Tibial artery (tissue), 4 donors: ENCODE data around the gene SLC28A1.

Experiments used
- DNase-seq, 2 donors: peaks; one replicate each; pipeline ENCODE4 v3.0.0-alpha.2; 2019
- H3K27ac ChIP-seq, 2 donors: fragments of 200-600 bp; sonication (generic) in 1 of 2; 1 replicate in 1 of 2; 2 replicates in 1 of 2; pipeline ENCODE4 v1.5.1; 2018 to 2019; ENCODE audit warnings: mild to moderate bottlenecking in 1 of 2
- H3K27me3 ChIP-seq, 2 donors: fragments of 200-600 bp; sonication (generic) in 1 of 2; one replicate each; pipeline versions ENCODE4 v1.5.1 to v1.6.0; 2016 to 2019
- H3K36me3 ChIP-seq, 3 donors: fragments of 200-600 bp; sonication (generic) in 2 of 3; one replicate each; pipeline ENCODE4 v1.5.1; 2016 to 2019; ENCODE audit warnings: mild to moderate bottlenecking in 2 of 3
- H3K4me1 ChIP-seq, 4 donors: fragments of 200-600 bp; sonication (generic) in 2 of 4; 1 replicate in 3 of 4; 2 replicates in 1 of 4; pipeline ENCODE4 v1.5.1; 2016 to 2019
- H3K4me3 ChIP-seq, 2 donors: fragments of 200-600 bp; sonication (generic) in 1 of 2; 1 replicate in 1 of 2; 2 replicates in 1 of 2; pipeline ENCODE4 v1.5.1; 2018 to 2019; ENCODE audit warnings: mild to moderate bottlenecking in 2 of 2
- H3K9me3 ChIP-seq, 3 donors: fragments of 200-600 bp; sonication (generic) in 1 of 3; one replicate each; pipeline ENCODE4 v1.5.1; 2016 to 2019
- intact Hi-C: fragments of 100-400 bp; cut with DNase I; formaldehyde crosslinking; loops from one replicate; pipeline ENCODE4 v1.15.0; 2023; ENCODE audit warnings: low total_unique reads
- TF ChIP-seq, protein P1 (sequence below), 2 experiments: fragments of 200-600 bp in 1 of 2; fragments of 450-650 bp in 1 of 2; IDR thresholded peaks; one replicate each; pipeline ENCODE4 v1.5.1; 2017 to 2019; ENCODE audit warnings: antibody characterized with exemption in 2 of 2, mild to moderate bottlenecking in 1 of 2, moderate library complexity in 1 of 2

The SLC28A1 gene

DNA sequence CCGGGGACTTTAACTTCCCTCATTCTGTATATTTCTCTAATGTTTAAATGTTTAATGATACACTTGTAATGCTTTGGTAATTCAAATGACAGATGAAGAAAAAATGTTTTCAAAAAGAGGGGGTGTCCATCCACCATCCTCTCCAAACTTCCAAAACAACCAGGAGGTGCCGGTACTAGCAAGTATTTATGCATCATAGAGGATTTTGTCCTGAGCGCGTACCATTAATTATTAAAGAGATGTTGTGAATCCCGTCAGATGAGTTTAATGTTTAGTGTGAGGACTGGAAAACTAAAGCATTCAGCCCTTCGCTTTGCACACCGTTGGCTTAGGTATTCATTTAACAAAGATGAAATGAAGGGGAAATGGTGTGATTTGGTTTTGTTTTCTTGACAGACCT lies 1.3 kb downstream of the SLC28A1 start:
- intact Hi-C loops = no loop called here

DNA sequence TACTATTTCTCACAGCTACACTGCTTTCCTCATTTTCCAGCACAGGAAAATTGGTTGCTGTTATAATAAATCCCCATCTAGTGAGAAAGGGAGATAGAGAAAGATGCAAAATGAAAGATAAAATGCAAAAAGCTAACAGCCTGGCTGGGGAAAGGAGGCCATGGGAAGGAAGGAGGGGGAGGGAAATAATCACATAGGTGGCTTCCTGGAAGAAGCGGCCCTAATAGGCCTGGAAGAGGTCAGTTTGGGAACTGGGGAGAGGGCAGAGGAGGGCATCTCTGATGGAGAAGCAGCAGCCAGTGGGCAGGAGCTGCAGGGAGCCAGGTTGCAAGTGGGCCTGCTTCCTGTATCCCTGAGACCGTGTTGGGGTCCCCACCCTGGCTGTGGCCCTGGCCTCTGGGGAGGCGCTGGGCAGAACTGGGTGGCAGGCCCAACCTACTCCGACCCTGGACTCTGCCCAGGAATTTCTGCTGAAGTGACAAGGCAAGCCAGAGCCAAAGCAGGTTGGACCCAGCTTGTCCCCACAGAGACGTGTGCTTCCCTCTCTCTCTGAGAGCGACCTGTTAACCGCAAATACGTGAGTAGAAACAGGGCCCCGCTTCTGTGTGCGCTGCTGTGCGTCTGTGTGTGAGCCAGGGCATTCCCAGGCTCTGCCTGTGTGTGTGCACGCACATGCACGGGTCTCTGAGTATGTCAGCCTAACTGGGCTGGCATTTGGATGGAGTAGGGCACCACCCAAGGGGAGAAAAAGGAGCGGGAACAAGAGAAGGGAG lies 1.9 kb downstream of the SLC28A1 start:
- DNase-seq = no peak
- Histone ChIP-seq H3K4me3 (no peak overlapping the region), H3K9me3 (no peaks in the 10 kb centered on the region), H3K4me1 (peaks cover 0 to 18% (median 3%) of the 10 kb centered on the region in 4 donors), H3K27me3 (peaks cover 0 to 7% of the 10 kb centered on the region in 2 donors), H3K36me3 (no peaks in the 10 kb centered on the region), H3K27ac (no peak overlapping the region)
- TF ChIP-seq, protein P1, sequence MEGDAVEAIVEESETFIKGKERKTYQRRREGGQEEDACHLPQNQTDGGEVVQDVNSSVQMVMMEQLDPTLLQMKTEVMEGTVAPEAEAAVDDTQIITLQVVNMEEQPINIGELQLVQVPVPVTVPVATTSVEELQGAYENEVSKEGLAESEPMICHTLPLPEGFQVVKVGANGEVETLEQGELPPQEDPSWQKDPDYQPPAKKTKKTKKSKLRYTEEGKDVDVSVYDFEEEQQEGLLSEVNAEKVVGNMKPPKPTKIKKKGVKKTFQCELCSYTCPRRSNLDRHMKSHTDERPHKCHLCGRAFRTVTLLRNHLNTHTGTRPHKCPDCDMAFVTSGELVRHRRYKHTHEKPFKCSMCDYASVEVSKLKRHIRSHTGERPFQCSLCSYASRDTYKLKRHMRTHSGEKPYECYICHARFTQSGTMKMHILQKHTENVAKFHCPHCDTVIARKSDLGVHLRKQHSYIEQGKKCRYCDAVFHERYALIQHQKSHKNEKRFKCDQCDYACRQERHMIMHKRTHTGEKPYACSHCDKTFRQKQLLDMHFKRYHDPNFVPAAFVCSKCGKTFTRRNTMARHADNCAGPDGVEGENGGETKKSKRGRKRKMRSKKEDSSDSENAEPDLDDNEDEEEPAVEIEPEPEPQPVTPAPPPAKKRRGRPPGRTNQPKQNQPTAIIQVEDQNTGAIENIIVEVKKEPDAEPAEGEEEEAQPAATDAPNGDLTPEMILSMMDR (IDR thresholded peaks at IDR 0.05) = no peak
- intact Hi-C loops = no loop called here

More for the DNA sequence above, 1.3 kb downstream of the SLC28A1 start:
- TF ChIP-seq, protein P1 (IDR thresholded peaks at IDR 0.05) = no peak
- Histone ChIP-seq H3K4me3 (no peak overlapping the region), H3K4me1 (peaks cover 0 to 18% (median 3%) of the 10 kb centered on the region in 4 donors), H3K27me3 (peaks cover 0 to 7% of the 10 kb centered on the region in 2 donors), H3K36me3 (no peaks in the 10 kb centered on the region), H3K27ac (no peak overlapping the region), H3K9me3 (no peaks in the 10 kb centered on the region)
- no peak for DNase-seq

DNA sequence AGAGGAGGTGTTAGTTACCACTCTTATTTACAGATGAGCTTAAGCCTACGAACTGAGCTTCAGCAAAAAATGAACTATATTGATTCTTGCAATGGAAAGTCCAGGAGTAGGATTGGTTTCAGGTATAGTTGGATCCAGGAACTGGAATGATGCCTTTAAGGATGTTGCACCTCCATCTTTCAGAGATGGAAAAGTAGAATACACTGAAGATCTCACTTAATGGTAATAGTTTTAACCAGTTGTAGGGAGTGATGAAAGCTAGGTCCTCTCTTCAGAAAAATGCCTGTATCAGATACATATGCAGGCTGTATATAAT lies 2.5 kb downstream of the SLC28A1 start:
- DNase-seq = no peak
- Histone ChIP-seq H3K9me3 (no peaks in the 10 kb centered on the region), H3K4me1 (peaks cover 0 to 18% (median 3%) of the 10 kb centered on the region in 4 donors), H3K27me3 (peaks cover 0 to 7% of the 10 kb centered on the region in 2 donors), H3K4me3 (no peak overlapping the region), H3K27ac (no peak overlapping the region), H3K36me3 (no peaks in the 10 kb centered on the region)
- TF ChIP-seq, protein P1 (IDR thresholded peaks at IDR 0.05) = no peak
- intact Hi-C loops = no loop called here

DNA sequence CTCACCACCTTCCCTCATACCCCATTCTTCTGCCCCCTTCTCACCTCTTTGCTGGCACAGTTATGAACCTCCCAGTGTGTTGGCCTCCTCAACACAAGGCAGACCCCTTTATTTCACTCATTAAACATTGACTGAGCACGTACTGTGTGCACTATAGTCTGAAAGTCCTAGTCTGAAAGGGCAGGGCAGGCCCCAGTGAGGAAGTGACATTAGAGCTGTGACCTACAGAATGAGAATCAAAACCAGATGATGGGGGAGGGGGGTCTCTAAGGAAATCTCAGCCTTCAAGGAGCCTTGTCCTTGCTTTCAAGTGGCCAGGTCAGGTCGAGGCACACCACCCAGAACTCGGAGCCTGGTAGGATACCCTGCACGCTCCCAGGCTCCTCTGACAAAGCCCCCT lies 3.5 kb downstream of the SLC28A1 start:
- Histone ChIP-seq H3K27ac (no peak overlapping the region), H3K9me3 (no peaks in the 10 kb centered on the region), H3K27me3 (peaks cover 0 to 7% of the 10 kb centered on the region in 2 donors), H3K36me3 (no peaks in the 10 kb centered on the region), H3K4me1 (peaks cover 0 to 16% (median 3%) of the 10 kb centered on the region in 4 donors), H3K4me3 (no peak overlapping the region)
- TF ChIP-seq, protein P1 (IDR thresholded peaks at IDR 0.05) = no peak
- intact Hi-C loops = no loop called here
- DNase-seq = no peak

DNA sequence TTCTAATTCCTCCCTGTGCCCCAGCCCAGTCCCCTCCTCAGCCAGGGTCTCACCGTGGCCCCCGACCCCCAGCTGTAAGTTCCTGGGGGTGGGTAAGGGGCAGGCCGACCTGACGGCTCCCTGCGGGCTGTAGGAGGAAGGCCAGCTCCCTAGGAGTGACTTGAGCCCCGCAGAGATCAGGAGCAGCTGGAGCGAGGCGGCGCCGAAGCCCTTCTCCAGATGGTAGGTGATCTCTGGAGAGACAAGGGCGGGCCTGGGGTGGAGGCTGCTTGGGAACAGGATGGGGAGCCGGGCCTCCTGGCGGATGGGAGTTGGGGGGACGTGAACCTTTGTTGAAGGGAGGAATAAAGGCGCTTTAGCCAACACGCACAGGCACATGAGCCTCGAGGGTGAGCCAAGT lies 4.2 kb downstream of the SLC28A1 start:
- no peak overlapping the region for H3K27ac ChIP-seq
- intact Hi-C loops = no loop called here
- no peaks in the 10 kb centered on the region for H3K36me3 ChIP-seq
- peaks cover 0 to 7% of the 10 kb centered on the region in 2 donors for H3K27me3 ChIP-seq
- TF ChIP-seq, protein P1 (IDR thresholded peaks at IDR 0.05) = no peak
- no peak overlapping the region for H3K4me3 ChIP-seq
- H3K4me1 ChIP-seq = peaks cover 0 to 10% (median 0%) of the 10 kb centered on the region in 4 donors
- H3K9me3 ChIP-seq = no peaks in the 10 kb centered on the region
- DNase-seq = no peak
